K562 (cell line): Measurements from ENCODE around the gene SYF2. TPM values are rescaled to one million over a fixed set of nuclear protein-coding genes. Genes with fewer than 3 reads are reported as not detected.

Experiments
- ATF4 ChIP-seq: fragments of 450-650 bp; formaldehyde crosslinking; IDR thresholded peaks from 2 replicates; pipeline ENCODE4 v1.4.0; 2022; ENCODE audit warnings: mild to moderate bottlenecking, moderate library complexity
- E4F1 ChIP-seq: fragments of 250-450 bp; sonication (Bioruptor Pico); IDR thresholded peaks from 2 replicates; pipeline ENCODE4 v1.5.0; 2021; ENCODE audit warnings: mild to moderate bottlenecking, borderline replicate concordance
- ESRRB ChIP-seq: fragments of 250-450 bp; sonication (Bioruptor Pico); IDR thresholded peaks from 2 replicates; pipeline ENCODE4 v1.5.0; 2020; ENCODE audit warnings: mild to moderate bottlenecking, moderate library complexity, borderline replicate concordance
- FOXA3 ChIP-seq, 2 experiments: fragments of 450-650 bp in 1 of 2; sonication (generic) in 1 of 2; formaldehyde crosslinking; IDR thresholded peaks in 1 of 2; conservative IDR thresholded peaks in 1 of 2; 2 replicates each; pipeline versions ENCODE4 v1.4.0 to v1.8.0; 2020 to 2022; ENCODE audit warnings: mild to moderate bottlenecking in 2 of 2, missing genetic modification reagents in 1 of 2
- HMG20B ChIP-seq: fragments of 250-450 bp; sonication (Bioruptor Pico); IDR thresholded peaks from 2 replicates; pipeline ENCODE4 v1.5.0; 2021; ENCODE audit warnings: mild to moderate bottlenecking
- HSF4 ChIP-seq: fragments of 250-450 bp; sonication (Bioruptor Pico); IDR thresholded peaks from 2 replicates; pipeline ENCODE4 v2.1.2; 2022; ENCODE audit warnings: mild to moderate bottlenecking, moderate library complexity, borderline replicate concordance
- KLF6 ChIP-seq: fragments of 250-450 bp; sonication (Bioruptor Pico); IDR thresholded peaks from 2 replicates; pipeline ENCODE4 v1.4.0; 2020; ENCODE audit warnings: mild to moderate bottlenecking, moderate library complexity, borderline replicate concordance
- L3MBTL2 ChIP-seq: fragments of 450-650 bp; IDR thresholded peaks from 2 replicates; pipeline ENCODE4 v1.6.1; 2016; ENCODE audit warnings: mild to moderate bottlenecking, moderate library complexity
- NFRKB ChIP-seq: fragments of 450-650 bp; IDR thresholded peaks from 2 replicates; pipeline ENCODE4 v1.6.1; 2016; ENCODE audit warnings: low read depth
- NR1H2 ChIP-seq: sonication (generic); formaldehyde crosslinking; IDR thresholded peaks from 2 replicates; pipeline ENCODE4 v1.4.0; 2020; ENCODE audit warnings: mild to moderate bottlenecking, missing genetic modification reagents
- PATZ1 ChIP-seq: fragments of 250-450 bp; sonication (Bioruptor Pico); IDR thresholded peaks from 2 replicates; pipeline ENCODE4 v1.5.0; 2020; ENCODE audit warnings: mild to moderate bottlenecking, borderline replicate concordance
- PHB2 ChIP-seq: fragments of 450-650 bp; IDR thresholded peaks from 2 replicates; pipeline ENCODE4 v1.6.1; 2017; ENCODE audit warnings: low read depth
- PHF21A ChIP-seq: fragments of 450-650 bp; IDR thresholded peaks from 2 replicates; pipeline ENCODE4 v1.6.1; 2017; ENCODE audit warnings: low read depth, borderline replicate concordance
- RBM17 ChIP-seq: fragments of 200-400 bp; formaldehyde crosslinking; IDR thresholded peaks from 2 replicates; pipeline ENCODE4 v1.6.1; 2017; ENCODE audit warnings: low read depth, mild to moderate bottlenecking, low read length, borderline replicate concordance
- RFX1 ChIP-seq: fragments of 450-650 bp; IDR thresholded peaks from 2 replicates; pipeline ENCODE4 v1.6.1; 2016; ENCODE audit warnings: mild to moderate bottlenecking, moderate library complexity
- RFX7 ChIP-seq: fragments of 250-450 bp; sonication (Bioruptor Pico); IDR thresholded peaks from 2 replicates; pipeline ENCODE4 v1.5.1; 2021; ENCODE audit warnings: mild to moderate bottlenecking
- ZBTB9 ChIP-seq: fragments of 450-650 bp; formaldehyde crosslinking; IDR thresholded peaks from 2 replicates; pipeline ENCODE4 v1.4.0; 2020; ENCODE audit warnings: mild to moderate bottlenecking, moderate library complexity
- ZC3H8 ChIP-seq: fragments of 450-650 bp; IDR thresholded peaks from 2 replicates; pipeline ENCODE4 v1.6.1; 2017
- ZFP36 ChIP-seq: fragments of 150-350 bp; IDR thresholded peaks from 2 replicates; pipeline ENCODE4 v1.6.1; 2018; ENCODE audit warnings: low read length, low read depth; ENCODE audit not compliant: partially characterized antibody
- ZNF274 ChIP-seq: IDR thresholded peaks from 2 replicates; pipeline ENCODE4 v1.6.1; 2011; ENCODE audit warnings: low read depth, mild to moderate bottlenecking, low read length, moderate library complexity, borderline replicate concordance
- ZNF766 ChIP-seq: fragments of 200-800 bp; sonication (Bioruptor generic); conservative IDR thresholded peaks from 2 replicates; pipeline ENCODE4 v1.6.1; 2016; ENCODE audit warnings: missing genetic modification characterization, missing compliant biosample characterization
- ZZZ3 ChIP-seq: fragments of 450-650 bp; IDR thresholded peaks from 2 replicates; pipeline ENCODE4 v1.6.1; 2016; ENCODE audit warnings: antibody characterized with exemption, mild to moderate bottlenecking, moderate library complexity
- polyA plus RNA-seq, 8 experiments: library from polyadenylated mRNA; depleted of rRNA in 4 of 8; stranded (reverse) in 5 of 8; unstranded in 3 of 8; fragments of >200 nt; fragmentation: Nextera tagmentation in 2 of 8; fragmentation: Illumina TruSeq in 1 of 8; extraction: Ambion mirVana in 2 of 8; extraction: Trizol in 1 of 8; gene quantifications; 2 replicates each; pipeline versions ENCODE4 v1.2.1 to v1.2.3, GENCODE V29; 2011 to 2014; ENCODE audit warnings: inconsistent platforms in 1 of 8, missing spikeins in 1 of 8
- total RNA-seq, 7 experiments: library from RNA; depleted of rRNA in 6 of 7; stranded (reverse); fragments of >200 nt in 6 of 7; fragmentation: Illumina TruSeq in 2 of 7; extraction: Trizol in 2 of 7; gene quantifications; 2 replicates each; pipeline versions ENCODE4 v1.2.1 to v1.2.3, GENCODE V29; 2011 to 2021; ENCODE audit warnings: low replicate concordance in 1 of 7

Gene SYF2
- total and polyA plus RNA-seq, 9 of the 15 experiments (the other 6 are each of a cell fraction or from before 2014, with no cell fraction given), result 20.9 to 69.0 (median 43.2) TPM

GRCh38 chr1:25247024-25247828 is 14.9 kb upstream of the SYF2 start, which contains the start of gene RSRP1 (continued):
- TF ChIP-seq NFRKB (peak; percentile 76; the same call in 1 of the 2 replicates), ZZZ3 (no peak), ESRRB (CRISPR knock-in tag) (0 out of 2 replicates have a peak, but pooled peaks have one; percentile 38), RFX7 (CRISPR knock-in tag) (no peak), KLF6 (CRISPR knock-in tag) (peak; percentile 69), PATZ1 (CRISPR knock-in tag) (peak; percentile 83), ZC3H8 (no peak), ATF4 (CRISPR knock-in tag) (peak; percentile 6; the same call in 1 of the 2 replicates), ZNF274 (no peak), RFX1 (peak; percentile 82), FOXA3 (CRISPR knock-in tag; conservative IDR thresholded peaks at IDR 0.05 in 1 of 2, IDR thresholded peaks at IDR 0.05 in 1 of 2) (no peak; a peak in 2 of 4 replicates), ZFP36 (peak; percentile 29), PHF21A (peak; percentile 58; the same call in 1 of the 2 replicates), ZBTB9 (CRISPR knock-in tag) (peak; percentile 96), HSF4 (CRISPR knock-in tag) (peak; percentile 68; the same call in 1 of the 2 replicates), ZNF766 (peak; percentile 81), PHB2 (no peak), L3MBTL2 (peak; percentile 77), NR1H2 (CRISPR knock-in tag) (peak; percentile 89), RBM17 (no peak), HMG20B (CRISPR knock-in tag) (no peak), E4F1 (peak; percentile 35; the same call in 1 of the 2 replicates)
